Bone marrow (tissue), 2 donors: ENCODE results near the gene NTN1.

Experiments used
- DNase-seq, 2 donors: peaks; one replicate each; lab custom pipeline; 2025; lab: John Stamatoyannopoulos, UW

Gene NTN1

GRCh38 chr17:9218064-9218635 lies 196.8 kb downstream of the NTN1 start:
- no peak for DNase-seq

DNA sequence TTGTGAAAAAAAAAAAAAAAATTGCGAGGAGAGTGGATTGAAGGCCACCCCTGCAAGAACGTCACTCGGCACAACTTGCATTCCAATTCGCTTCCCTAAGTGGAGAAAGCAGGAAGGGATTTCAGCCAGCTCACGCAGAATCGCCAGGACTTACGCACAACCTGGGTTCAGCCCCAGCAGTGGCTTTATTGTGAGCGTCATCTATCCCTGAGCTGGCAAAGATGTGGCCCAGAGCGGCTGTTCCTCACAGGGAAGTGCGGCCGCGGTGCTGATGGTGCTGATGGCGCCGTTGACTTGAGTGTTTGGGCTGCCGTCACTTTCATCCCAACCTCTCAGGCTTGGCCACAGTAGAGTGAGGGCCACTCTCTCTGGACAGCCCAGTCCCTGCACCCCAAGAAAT lies 197.6 kb downstream of the NTN1 start:
- no peak for DNase-seq

DNA sequence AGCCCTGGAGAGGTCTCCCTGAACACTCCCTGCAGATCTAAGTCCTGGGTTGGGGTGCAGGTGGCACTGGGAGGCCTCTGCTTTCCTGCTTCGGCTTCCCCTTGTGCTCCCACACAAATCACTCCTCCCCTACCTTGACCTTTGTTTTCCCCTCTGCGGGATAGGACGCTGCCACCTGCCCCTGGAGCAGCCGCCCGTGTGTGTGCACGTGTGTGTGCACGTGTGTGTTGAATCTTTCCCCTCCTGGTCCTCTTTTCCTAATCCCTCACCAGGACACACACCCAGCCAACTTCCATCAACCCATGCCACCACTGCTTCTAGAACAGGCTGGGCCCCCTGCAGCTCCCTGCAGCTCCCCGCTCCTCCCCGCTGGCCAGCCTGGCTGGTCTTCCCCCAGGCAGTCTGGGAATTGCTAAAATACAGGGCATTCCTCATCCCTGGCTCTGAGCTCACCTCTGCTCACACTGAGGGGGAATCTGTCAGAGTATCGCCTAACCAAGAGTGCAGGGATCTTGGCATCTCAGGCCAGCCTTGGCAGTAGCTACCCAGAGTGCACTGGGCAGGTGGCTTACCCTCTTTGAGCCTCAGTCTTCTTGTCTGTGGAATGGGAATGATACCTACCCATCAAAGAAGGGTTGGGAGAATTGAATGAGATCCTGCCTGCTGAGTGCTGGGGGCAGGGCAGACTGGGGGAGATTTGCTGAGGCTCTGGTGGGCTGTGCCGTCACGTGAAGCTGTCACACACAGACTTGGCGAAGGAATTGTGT lies 198.5 kb downstream of the NTN1 start:
- DNase-seq, result no peak

- DNase-seq, result no peak
These were observed 199.3 kb downstream of the NTN1 start for GRCh38 chr17:9220398-9221146.

GRCh38 chr17:9221147-9221921 lies 200.0 kb downstream of the NTN1 start:
- DNase-seq, result no peak

DNA sequence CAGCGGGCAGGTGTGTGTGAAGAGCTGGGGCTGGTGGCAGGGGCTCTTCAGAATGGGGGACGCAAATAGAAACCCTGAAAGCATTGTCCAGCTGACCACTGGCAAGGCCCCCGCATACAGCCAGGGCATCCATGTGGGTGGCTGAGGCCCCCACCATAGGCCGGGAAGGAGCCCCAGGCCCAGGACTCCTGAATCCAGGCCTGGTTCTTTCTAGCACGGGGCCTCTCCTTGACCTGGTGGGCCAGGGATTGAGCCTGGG lies 200.5 kb downstream of the NTN1 start:
- no peak for DNase-seq

DNA sequence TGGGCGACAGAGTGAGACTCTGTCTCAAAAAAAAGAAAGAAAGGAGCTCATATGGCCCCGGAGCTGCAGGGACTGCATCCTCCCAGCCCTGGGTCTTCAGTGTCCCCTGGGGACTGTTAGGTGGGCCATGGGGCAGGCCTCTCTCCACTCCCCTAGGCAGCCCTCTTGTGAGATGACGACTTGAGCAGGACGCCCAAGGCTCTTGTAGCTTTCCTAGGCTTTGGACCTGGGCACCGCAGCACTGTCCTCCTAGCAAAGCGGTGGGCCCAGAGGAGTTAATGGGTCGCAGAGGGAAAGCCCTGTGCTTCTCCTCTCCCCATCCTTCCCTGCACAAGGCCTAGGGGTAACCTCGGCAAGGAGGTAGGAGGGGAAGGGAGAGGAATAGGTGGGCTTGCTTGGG lies 202.2 kb downstream of the NTN1 start:
- no peak for DNase-seq

- DNase-seq, result no peak
These were observed 203.2 kb downstream of the NTN1 start for GRCh38 chr17:9224485-9224884.

DNA sequence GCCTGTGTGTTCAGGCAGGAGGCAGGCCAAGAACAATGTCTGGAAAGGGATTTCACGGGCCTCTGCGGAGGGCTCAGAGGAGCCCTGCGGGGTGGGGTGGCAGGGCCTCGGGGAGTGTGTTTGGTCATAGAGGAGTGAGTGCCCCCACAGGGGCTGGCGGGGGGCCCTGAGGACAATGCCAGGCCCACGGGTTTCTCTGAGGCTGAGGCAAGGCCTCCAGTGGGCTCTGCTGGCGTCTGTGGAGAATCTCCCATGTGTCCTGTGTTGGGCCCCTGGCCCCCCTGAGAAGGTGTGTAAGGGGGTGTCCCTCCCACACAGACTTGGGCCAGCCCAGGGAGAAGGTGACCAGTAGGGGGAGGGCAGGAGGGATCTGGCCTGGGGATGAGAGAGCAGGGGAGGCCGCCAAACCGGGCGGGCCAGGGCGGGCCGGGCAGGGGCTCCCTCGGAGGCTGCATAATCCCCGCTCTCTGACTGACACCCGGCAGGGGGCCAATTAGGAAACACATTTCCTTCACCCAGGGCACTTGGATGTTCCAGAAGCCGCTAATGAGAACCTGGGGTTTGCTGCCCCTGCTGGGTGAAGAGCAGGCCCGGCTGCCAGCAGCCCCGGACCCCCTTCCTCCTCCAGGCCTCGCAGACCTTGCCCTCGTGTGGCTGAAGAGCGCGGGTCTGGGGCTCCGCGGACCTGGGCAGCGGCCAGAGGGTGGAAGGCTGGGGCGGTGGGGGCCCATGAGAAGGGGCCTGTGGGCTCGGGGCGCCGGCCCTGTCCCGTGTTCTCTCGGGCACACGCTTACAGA lies 204.2 kb downstream of the NTN1 start:
- no peak for DNase-seq

GRCh38 chr17:9226130-9226793 lies 205.0 kb downstream of the NTN1 start:
- DNase-seq, result no peak

GRCh38 chr17:9226794-9227135 lies 205.5 kb downstream of the NTN1 start:
- no peak for DNase-seq

DNA sequence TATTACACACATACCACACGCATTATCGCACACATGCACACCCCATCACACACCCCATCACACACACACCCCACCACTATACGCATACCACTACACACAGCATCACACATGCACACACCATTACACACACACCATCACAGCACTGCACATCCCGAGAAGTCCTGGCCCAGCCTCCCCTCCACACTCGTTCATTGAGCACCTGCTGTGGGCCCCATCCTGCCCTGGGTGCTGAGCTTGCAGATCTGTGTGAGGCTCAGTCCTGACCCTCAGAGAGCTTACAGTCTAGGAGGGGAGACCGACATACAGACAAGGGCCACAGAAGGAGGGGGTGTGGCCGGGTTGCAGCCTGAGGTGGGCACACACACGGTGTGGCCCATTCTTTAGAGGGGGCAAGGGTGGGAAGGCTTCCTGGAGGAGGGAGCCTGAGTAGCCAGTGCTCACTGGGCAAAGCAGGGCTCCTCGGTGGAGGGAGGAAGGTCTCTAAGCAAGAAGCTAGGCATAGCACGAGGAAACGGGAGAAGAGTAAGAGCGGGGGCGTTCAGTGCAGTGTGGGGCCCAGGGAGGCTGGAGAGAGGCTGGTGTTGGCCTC lies 206.6 kb downstream of the NTN1 start:
- DNase-seq, result no peak

GRCh38 chr17:9228408-9229159 lies 207.3 kb downstream of the NTN1 start:
- no peak for DNase-seq

DNA sequence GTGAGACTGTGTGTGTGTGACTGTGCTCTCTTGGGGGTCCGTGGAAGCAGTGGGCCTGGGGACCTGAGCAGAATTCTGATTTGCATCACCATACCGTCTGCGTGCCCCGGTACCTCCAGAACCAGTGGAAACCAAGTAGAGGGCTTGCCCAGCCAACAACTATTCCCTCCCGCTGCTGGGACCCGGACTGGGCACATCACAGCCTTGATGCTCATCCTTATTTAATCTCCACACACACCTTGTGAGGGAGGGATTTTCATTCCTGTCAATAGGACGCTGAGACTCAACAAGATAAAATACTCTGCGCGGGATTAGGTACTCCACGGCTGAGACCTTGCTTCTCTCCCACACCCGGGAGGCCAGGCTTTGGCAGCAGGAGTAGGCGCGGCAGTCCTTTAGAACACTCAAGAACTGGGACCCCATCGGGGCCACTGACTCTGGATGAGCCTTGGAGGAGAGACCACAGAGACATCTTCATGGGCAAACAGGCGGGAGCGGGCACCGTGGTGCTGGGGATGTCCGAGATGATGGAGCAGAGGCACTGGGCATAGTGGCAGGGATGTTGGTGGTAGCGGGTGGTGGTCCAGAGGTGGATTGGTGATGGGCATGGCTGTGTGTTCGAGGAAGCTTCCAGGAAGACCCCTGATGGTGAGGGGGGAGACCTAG lies 208.0 kb downstream of the NTN1 start:
- no peak for DNase-seq

DNA sequence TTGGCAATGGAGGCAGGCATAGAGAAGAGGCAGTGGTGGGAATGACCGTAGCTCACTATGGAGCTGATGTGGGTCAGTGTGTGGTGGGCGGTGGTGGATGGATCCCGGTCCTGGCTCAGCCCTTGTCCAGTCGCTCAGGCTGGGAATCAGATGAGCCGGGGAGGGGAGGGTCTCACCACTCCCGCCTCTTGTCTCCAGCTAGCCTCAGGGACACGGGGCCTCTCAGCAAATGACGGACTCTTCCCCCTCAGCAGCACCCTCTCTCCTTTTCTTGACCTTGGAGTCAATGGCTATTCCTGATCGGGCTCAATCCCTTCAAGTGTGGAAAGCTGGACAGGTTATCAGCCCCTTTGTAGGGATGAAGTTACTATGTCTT lies 208.5 kb downstream of the NTN1 start:
- no peak for DNase-seq

- no peak for DNase-seq
These were observed 209.0 kb downstream of the NTN1 start for GRCh38 chr17:9230346-9230745.

DNA sequence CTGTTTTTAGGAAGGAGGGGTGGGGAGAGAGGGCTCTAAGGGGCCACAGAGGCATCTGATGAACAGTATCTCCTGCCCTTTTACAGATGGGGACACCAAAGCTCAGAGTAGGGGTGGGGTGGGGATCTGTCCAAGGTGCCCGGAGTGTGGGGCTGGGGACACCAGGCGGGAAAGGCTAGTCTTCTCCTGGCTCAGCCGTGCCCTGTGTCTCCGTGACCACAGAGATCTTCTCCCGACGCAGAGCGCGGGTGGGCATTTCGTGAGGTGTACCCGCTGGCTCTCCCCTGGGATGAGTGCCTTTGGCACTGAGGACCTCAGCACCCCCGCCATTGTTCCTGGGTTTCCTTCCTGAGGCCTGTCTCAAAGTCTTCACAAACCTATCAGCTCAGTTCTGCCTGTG lies 209.6 kb downstream of the NTN1 start:
- DNase-seq, result no peak

GRCh38 chr17:9231449-9232154 lies 210.3 kb downstream of the NTN1 start:
- no peak for DNase-seq

DNA sequence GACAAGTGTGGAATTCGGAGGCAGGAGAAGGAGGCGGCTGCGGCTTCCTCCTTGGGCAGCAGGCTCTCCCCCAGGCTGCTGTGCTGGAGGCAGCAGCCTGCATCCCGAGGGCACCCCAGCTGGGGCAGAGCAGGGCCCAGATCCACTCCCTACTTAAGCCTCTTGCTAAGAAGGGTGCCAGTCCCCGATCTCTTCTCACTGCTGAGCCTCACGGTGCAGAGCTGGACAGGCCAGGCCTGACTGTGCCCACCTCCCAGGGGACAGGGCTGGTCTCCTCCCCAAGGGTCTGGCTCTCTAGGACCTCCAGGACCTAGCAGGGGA lies 210.8 kb downstream of the NTN1 start:
- no peak for DNase-seq
